ENCODE data around the gene TAF4. TPM values are rescaled to one million over a fixed set of nuclear protein-coding genes. Genes with fewer than 3 reads are reported as not detected.
"Not testable (repeated sequence)": the region's sequence is repeated elsewhere in the genome, so short reads cannot be mapped to it uniquely, and the experiment has no call there.

Gene TAF4
- polyA plus RNA-seq, 4 donors, result 4.6 to 18.3 (median 7.9) TPM

DNA sequence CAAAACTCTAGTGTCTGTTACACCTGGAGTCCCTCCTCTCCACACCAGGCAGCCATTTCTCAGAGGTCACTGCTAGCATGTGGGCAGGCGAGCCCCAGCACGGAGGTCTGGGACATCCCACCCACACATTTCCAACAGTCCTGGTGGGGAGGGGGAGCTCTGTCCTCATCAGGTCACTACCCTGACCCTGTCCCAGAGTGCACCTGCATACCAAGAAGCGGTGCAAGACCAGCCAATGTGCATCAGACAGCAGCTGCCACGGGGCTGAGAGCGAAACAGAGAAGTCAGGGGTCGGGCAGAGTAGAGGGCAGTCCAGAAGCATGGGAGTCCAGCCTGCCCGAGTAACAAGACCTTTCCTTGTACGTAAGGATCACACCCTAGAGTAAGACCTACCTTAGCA, 71.1 kb downstream of the TAF4 start:
- 95 to 99% (median 97%) methylated on average over 8 of the region's 8 CpGs for WGBS, 3 donors
- no peak for DNase-seq
- peaks cover 29 to 73% (median 35%) of the 10 kb centered on the region in 3 donors for H3K36me3 ChIP-seq (ENCODE audit: control insufficient read depth in 3 of 3, insufficient read depth in 2 of 3, low read depth in 1 of 3, low read length in 3 of 3)
- H3K9me3 ChIP-seq (ENCODE audit: control insufficient read depth in 2 of 2, insufficient read depth in 1 of 2, low read depth in 1 of 2, low read length in 1 of 2), result peaks cover 0 to 30% of the 10 kb centered on the region in 2 donors
- H3K27me3 ChIP-seq (ENCODE audit: control insufficient read depth in 3 of 3, insufficient read depth in 3 of 3, low read length in 3 of 3), result no peaks in the 10 kb centered on the region
- H3K27ac ChIP-seq (ENCODE audit: low read depth in 1 of 3, low read length in 2 of 3), result no peak overlapping the region
- no peak overlapping the region for H3K4me3 ChIP-seq (ENCODE audit: low read depth in 1 of 3, low read length in 3 of 3)
- no peaks in the 10 kb centered on the region for H3K4me1 ChIP-seq (ENCODE audit: control insufficient read depth in 3 of 3, insufficient read depth in 2 of 3, low read depth in 1 of 3, low read length in 2 of 3)
- no peak for FAIRE-seq

DNA sequence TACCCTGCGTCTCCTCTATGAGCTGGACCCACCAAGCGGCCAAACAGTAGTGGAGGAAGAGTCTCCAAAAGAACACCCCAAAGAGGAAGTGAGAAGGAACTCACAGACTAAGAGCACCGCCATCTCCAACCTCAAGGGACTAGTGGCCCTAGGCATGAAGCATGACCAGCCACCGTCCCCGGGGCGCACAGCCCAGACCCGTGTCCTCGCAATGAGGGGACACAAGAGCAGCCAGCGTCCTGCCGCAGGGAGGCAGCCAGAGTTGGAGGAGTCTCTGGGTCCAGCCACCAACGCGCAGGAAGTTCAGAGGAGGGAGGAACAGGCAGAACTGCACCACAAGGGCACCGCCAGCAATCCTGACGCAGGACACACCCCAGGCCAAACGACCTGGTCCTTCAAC, 72.6 kb downstream of the TAF4 start:
- no peaks in the 10 kb centered on the region for H3K4me1 ChIP-seq (ENCODE audit: control insufficient read depth in 3 of 3, insufficient read depth in 2 of 3, low read depth in 1 of 3, low read length in 2 of 3)
- no peak overlapping the region for H3K27ac ChIP-seq (ENCODE audit: low read depth in 1 of 3, low read length in 2 of 3)
- peaks cover 0 to 30% of the 10 kb centered on the region in 2 donors for H3K9me3 ChIP-seq (ENCODE audit: control insufficient read depth in 2 of 2, insufficient read depth in 1 of 2, low read depth in 1 of 2, low read length in 1 of 2)
- FAIRE-seq (no peak), DNase-seq (no peak)
- 93 to 99% (median 96%) methylated on average over 15 of the region's 15 CpGs for WGBS, 3 donors
- no peak overlapping the region for H3K4me3 ChIP-seq (ENCODE audit: low read depth in 1 of 3, low read length in 3 of 3)
- H3K27me3 ChIP-seq (ENCODE audit: control insufficient read depth in 3 of 3, insufficient read depth in 3 of 3, low read length in 3 of 3), result no peaks in the 10 kb centered on the region
- H3K36me3 ChIP-seq (ENCODE audit: control insufficient read depth in 3 of 3, insufficient read depth in 2 of 3, low read depth in 1 of 3, low read length in 3 of 3), result peaks cover 27 to 68% (median 29%) of the 10 kb centered on the region in 3 donors

DNA sequence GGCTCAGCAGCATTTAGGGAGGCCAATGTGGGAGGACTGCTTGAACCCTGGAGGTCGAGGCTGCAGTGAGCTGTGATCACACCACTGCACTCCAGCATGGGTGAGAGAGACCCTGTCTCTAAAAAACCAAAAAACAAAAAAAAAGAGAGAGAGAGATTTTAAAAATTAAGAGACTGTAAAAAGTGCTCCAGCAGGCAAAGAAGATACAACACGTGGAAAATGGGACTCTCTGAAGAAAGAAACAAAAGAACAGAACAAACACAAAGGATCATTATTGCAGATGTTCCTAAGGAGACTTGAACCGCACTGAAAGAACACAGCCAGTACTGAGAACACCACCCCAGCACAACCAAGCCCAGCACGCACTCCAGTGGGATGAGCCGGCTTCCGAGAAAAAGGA, 74.2 kb downstream of the TAF4 start:
- DNase-seq, result peak in 1 of 2 donors; percentile 13
- WGBS, 3 donors, result 96 to 99% (median 96%) methylated on average over 6 of the region's 6 CpGs
- FAIRE-seq, result no peak
- H3K9me3 ChIP-seq (ENCODE audit: control insufficient read depth in 2 of 2, insufficient read depth in 1 of 2, low read depth in 1 of 2, low read length in 1 of 2), result peaks cover 0 to 30% of the 10 kb centered on the region in 2 donors
- H3K4me3 ChIP-seq (ENCODE audit: low read depth in 1 of 3, low read length in 3 of 3), result no peak overlapping the region
- peaks cover 33 to 72% (median 34%) of the 10 kb centered on the region in 3 donors for H3K36me3 ChIP-seq (ENCODE audit: control insufficient read depth in 3 of 3, insufficient read depth in 2 of 3, low read depth in 1 of 3, low read length in 3 of 3)
- H3K27me3 ChIP-seq (ENCODE audit: control insufficient read depth in 3 of 3, insufficient read depth in 3 of 3, low read length in 3 of 3), result no peaks in the 10 kb centered on the region
- no peak overlapping the region for H3K27ac ChIP-seq (ENCODE audit: low read depth in 1 of 3, low read length in 2 of 3)
- H3K4me1 ChIP-seq (ENCODE audit: control insufficient read depth in 3 of 3, insufficient read depth in 2 of 3, low read depth in 1 of 3, low read length in 2 of 3), result no peaks in the 10 kb centered on the region

DNA sequence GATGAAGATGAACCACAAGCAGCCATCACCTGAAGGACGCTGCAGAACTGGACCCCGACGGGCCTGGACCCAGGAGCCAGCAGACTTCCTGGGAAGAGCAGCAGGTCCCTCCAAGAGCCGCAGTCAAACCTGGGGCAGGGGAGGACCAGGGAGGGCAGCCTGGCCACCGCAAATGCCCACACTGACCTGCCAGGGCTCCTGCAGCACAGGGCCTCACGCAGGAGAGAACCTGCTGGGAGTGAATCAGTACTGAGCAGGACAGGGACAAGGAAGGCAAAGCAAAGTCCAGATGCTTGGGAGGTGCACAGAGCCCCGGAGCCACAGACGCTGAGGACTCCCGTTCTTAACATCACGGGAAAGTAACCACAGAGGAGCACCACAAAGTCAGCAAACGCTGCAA, 75.2 kb downstream of the TAF4 start:
- peaks cover 0 to 32% of the 10 kb centered on the region in 2 donors for H3K9me3 ChIP-seq (ENCODE audit: control insufficient read depth in 2 of 2, insufficient read depth in 1 of 2, low read depth in 1 of 2, low read length in 1 of 2)
- H3K36me3 ChIP-seq (ENCODE audit: control insufficient read depth in 3 of 3, insufficient read depth in 2 of 3, low read depth in 1 of 3, low read length in 3 of 3), result peaks cover 33 to 71% (median 34%) of the 10 kb centered on the region in 3 donors
- no peaks in the 10 kb centered on the region for H3K27me3 ChIP-seq (ENCODE audit: control insufficient read depth in 3 of 3, insufficient read depth in 3 of 3, low read length in 3 of 3)
- WGBS, 3 donors, result 91 to 93% (median 91%) methylated on average over 11 of the region's 11 CpGs
- FAIRE-seq, result no peak
- DNase-seq, result no peak
- H3K4me3 ChIP-seq (ENCODE audit: low read depth in 1 of 3, low read length in 3 of 3), result no peak overlapping the region
- H3K4me1 ChIP-seq (ENCODE audit: control insufficient read depth in 3 of 3, insufficient read depth in 2 of 3, low read depth in 1 of 3, low read length in 2 of 3), result no peaks in the 10 kb centered on the region
- no peak overlapping the region for H3K27ac ChIP-seq (ENCODE audit: low read depth in 1 of 3, low read length in 2 of 3)

DNA sequence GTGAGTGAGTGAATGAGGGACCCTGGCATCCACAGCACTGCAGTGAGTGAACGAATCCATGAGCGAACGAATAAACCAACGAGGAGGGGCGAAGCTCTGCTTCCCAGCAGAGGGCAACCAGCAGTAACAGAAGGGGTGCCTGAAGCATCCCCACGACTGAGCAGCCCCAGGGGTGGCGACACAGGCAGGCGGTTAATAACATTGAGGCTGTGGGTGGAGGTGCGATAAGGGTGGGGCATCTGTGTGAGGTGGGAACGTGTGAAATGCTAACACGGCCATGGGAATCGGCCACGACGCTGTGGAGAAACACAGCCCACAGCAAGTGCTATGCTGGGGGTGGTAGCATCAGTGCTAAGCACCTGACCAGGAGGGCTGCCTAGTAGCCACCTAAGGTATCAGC, 75.9 kb downstream of the TAF4 start:
- Histone ChIP-seq H3K27me3 (ENCODE audit: control insufficient read depth in 3 of 3, insufficient read depth in 3 of 3, low read length in 3 of 3) (no peaks in the 10 kb centered on the region), H3K9me3 (ENCODE audit: control insufficient read depth in 2 of 2, insufficient read depth in 1 of 2, low read depth in 1 of 2, low read length in 1 of 2) (peaks cover 0 to 34% of the 10 kb centered on the region in 2 donors), H3K36me3 (ENCODE audit: control insufficient read depth in 3 of 3, insufficient read depth in 2 of 3, low read depth in 1 of 3, low read length in 3 of 3) (peaks cover 30 to 74% (median 33%) of the 10 kb centered on the region in 3 donors), H3K27ac (ENCODE audit: low read depth in 1 of 3, low read length in 2 of 3) (no peak overlapping the region), H3K4me1 (ENCODE audit: control insufficient read depth in 3 of 3, insufficient read depth in 2 of 3, low read depth in 1 of 3, low read length in 2 of 3) (no peaks in the 10 kb centered on the region), H3K4me3 (ENCODE audit: low read depth in 1 of 3, low read length in 3 of 3) (no peak overlapping the region)
- 84 to 90% (median 87%) methylated on average over 14 of the region's 14 CpGs for WGBS, 3 donors
- DNase-seq (no peak), FAIRE-seq (no peak)

DNA sequence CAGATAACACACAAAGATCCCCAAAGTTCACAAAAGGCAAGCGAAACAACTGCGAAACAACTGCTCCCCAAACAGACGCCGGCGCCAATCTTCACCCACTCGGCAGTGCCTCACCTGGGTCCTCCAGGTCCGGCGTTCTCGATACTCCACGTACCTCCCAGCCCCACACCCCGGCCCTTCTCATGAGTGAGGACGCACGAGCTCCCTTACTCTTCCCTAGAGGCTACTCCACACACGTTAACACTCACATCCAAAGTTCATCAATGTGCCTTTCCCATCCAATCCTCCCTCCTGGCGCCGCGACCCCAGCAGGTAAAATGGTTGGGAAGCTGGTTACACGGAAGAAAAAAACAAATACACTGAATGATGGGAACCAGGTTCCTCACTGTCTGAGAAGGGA, 77.0 kb downstream of the TAF4 start:
- Histone ChIP-seq H3K27ac (ENCODE audit: low read depth in 1 of 3, low read length in 2 of 3) (no peak overlapping the region), H3K27me3 (ENCODE audit: control insufficient read depth in 3 of 3, insufficient read depth in 3 of 3, low read length in 3 of 3) (no peaks in the 10 kb centered on the region), H3K9me3 (ENCODE audit: control insufficient read depth in 2 of 2, insufficient read depth in 1 of 2, low read depth in 1 of 2, low read length in 1 of 2) (peaks cover 0 to 30% of the 10 kb centered on the region in 2 donors), H3K4me3 (ENCODE audit: low read depth in 1 of 3, low read length in 3 of 3) (no peak overlapping the region), H3K36me3 (ENCODE audit: control insufficient read depth in 3 of 3, insufficient read depth in 2 of 3, low read depth in 1 of 3, low read length in 3 of 3) (peaks cover 24 to 74% (median 25%) of the 10 kb centered on the region in 3 donors), H3K4me1 (ENCODE audit: control insufficient read depth in 3 of 3, insufficient read depth in 2 of 3, low read depth in 1 of 3, low read length in 2 of 3) (no peaks in the 10 kb centered on the region)
- WGBS, 3 donors, result 96 to 98% (median 96%) methylated on average over 18 of the region's 18 CpGs
- no peak for DNase-seq
- no peak for FAIRE-seq

DNA sequence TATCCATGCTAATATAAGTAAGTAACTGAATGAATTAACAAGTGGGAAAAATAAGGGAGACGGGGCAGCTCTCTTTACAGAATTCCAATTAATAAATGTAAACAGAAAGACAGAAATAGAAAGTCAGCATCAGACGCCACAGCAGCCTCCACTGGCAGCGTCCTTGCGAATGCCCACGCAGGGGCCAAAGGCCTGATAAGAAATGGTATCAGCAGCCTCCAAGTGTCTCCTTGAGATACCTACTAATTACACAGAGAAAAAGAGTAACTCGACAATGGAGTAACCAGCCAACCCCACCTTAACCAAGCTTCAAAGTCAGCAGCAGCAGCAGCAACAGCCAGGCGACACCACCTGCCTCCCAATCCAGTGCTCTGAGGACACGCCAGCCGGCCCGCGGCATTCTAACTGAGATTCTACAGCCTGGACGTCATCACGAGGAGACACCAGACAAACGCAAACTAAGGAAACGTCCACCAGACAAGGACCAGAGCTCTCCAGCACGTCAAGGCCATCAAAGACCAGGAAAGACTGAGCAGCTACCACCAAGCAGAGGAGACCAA, 78.8 kb downstream of the TAF4 start:
- FAIRE-seq (no peak), DNase-seq (no peak)
- 88 to 91% (median 90%) methylated on average over 16 of the region's 16 CpGs for WGBS, 3 donors
- peaks cover 0 to 17% of the 10 kb centered on the region in 2 donors for H3K9me3 ChIP-seq (ENCODE audit: control insufficient read depth in 2 of 2, insufficient read depth in 1 of 2, low read depth in 1 of 2, low read length in 1 of 2)
- no peak overlapping the region for H3K4me3 ChIP-seq (ENCODE audit: low read depth in 1 of 3, low read length in 3 of 3)
- H3K27me3 ChIP-seq (ENCODE audit: control insufficient read depth in 3 of 3, insufficient read depth in 3 of 3, low read length in 3 of 3), result no peaks in the 10 kb centered on the region
- H3K27ac ChIP-seq (ENCODE audit: low read depth in 1 of 3, low read length in 2 of 3), result no peak overlapping the region
- H3K4me1 ChIP-seq (ENCODE audit: control insufficient read depth in 3 of 3, insufficient read depth in 2 of 3, low read depth in 1 of 3, low read length in 2 of 3), result no peaks in the 10 kb centered on the region
- H3K36me3 ChIP-seq (ENCODE audit: control insufficient read depth in 3 of 3, insufficient read depth in 2 of 3, low read depth in 1 of 3, low read length in 3 of 3), result peaks cover 14 to 63% (median 17%) of the 10 kb centered on the region in 3 donors

DNA sequence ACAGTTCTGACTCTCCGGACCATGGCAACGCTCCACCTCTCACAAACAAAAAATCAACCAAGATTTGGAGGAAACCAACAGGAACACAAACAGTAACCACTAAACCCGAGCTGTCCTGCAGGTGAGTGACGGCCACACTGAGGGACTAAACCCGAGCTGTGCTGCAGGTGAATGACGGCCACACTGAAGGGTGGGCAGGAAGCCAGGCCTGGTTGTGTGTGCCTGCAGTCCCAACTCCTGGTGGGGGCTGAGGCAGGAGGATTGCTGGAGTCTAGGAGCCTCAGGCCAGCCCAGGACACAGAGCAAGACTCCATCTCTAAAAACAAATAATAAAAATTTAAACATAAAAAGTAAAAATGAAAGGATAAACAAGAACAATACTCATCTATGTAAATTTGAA, 80.6 kb downstream of the TAF4 start:
- Histone ChIP-seq H3K4me1 (ENCODE audit: control insufficient read depth in 3 of 3, insufficient read depth in 2 of 3, low read depth in 1 of 3, low read length in 2 of 3) (no peaks in the 10 kb centered on the region), H3K27ac (ENCODE audit: low read depth in 1 of 3, low read length in 2 of 3) (no peak overlapping the region), H3K4me3 (ENCODE audit: low read depth in 1 of 3, low read length in 3 of 3) (no peak overlapping the region), H3K27me3 (ENCODE audit: control insufficient read depth in 3 of 3, insufficient read depth in 3 of 3, low read length in 3 of 3) (no peaks in the 10 kb centered on the region), H3K9me3 (ENCODE audit: control insufficient read depth in 2 of 2, insufficient read depth in 1 of 2, low read depth in 1 of 2, low read length in 1 of 2) (peaks cover 0 to 4% of the 10 kb centered on the region in 2 donors), H3K36me3 (ENCODE audit: control insufficient read depth in 3 of 3, insufficient read depth in 2 of 3, low read depth in 1 of 3, low read length in 3 of 3) (peaks cover 8 to 60% (median 8%) of the 10 kb centered on the region in 3 donors)
- FAIRE-seq (no peak), DNase-seq (no peak)
- WGBS, 3 donors, result 90 to 93% (median 91%) methylated on average over 6 of the region's 6 CpGs

DNA sequence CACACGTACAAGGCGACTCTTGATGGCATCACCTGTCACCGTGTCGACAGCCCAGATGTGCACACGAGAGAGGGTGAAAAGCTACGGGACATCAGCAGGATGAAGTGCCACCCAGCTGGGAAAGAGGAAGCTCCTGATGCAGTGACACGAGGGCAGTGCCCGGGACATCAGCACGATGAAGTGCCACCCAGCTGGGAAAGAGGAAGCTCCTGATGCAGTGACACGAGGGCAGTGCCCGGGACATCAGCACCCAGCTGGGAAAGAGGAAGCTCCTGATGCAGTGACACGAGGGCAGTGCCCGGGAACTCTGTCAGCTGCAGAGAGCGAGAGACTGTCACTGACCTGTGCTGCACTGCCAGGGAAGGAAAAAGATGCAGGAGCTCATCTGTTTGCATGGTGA, 81.2 kb downstream of the TAF4 start:
- DNase-seq; H3K4me3 ChIP-seq (ENCODE audit: low read depth in 1 of 3, low read length in 3 of 3); H3K9me3 ChIP-seq (ENCODE audit: control insufficient read depth in 2 of 2, insufficient read depth in 1 of 2, low read depth in 1 of 2, low read length in 1 of 2); H3K4me1 ChIP-seq (ENCODE audit: control insufficient read depth in 3 of 3, insufficient read depth in 2 of 3, low read depth in 1 of 3, low read length in 2 of 3); FAIRE-seq; H3K27ac ChIP-seq (ENCODE audit: low read depth in 1 of 3, low read length in 2 of 3); H3K27me3 ChIP-seq (ENCODE audit: control insufficient read depth in 3 of 3, insufficient read depth in 3 of 3, low read length in 3 of 3): not testable (repeated sequence)
- WGBS, 3 donors, result 90 to 92% (median 90%) methylated on average over 14 of the region's 14 CpGs
- peaks cover 8 to 60% (median 10%) of the 10 kb centered on the region in 3 donors for H3K36me3 ChIP-seq (ENCODE audit: control insufficient read depth in 3 of 3, insufficient read depth in 2 of 3, low read depth in 1 of 3, low read length in 3 of 3)

Data from small intestine (tissue), 7 donors.